Measurements from ENCODE around the gene PGAM2.

The PGAM2 gene

DNA sequence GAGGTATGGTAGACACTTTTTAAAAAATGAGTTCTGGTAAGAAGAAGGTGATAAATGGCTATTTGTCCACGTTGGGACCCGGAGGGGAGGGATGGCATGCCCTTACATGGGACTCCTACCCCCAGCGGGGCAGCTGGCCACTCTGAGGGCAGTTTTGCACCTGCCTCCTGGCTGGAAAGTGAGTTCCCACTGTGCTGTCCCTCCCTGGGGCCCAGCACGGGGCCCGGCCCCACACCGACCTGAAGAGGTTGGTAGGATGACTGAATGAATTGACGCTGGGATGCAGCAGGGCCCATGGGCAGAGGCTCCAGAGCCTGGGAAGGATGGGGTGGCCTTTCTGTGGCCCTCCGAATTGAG lies 38.2 kb upstream of the PGAM2 start:
- DNase-seq: no peak

GRCh38 chr7:44102846-44103565 lies 37.6 kb upstream of the PGAM2 start:
- no peak for DNase-seq

GRCh38 chr7:44101966-44102845 lies 36.8 kb upstream of the PGAM2 start:
- DNase-seq: no peak

DNA sequence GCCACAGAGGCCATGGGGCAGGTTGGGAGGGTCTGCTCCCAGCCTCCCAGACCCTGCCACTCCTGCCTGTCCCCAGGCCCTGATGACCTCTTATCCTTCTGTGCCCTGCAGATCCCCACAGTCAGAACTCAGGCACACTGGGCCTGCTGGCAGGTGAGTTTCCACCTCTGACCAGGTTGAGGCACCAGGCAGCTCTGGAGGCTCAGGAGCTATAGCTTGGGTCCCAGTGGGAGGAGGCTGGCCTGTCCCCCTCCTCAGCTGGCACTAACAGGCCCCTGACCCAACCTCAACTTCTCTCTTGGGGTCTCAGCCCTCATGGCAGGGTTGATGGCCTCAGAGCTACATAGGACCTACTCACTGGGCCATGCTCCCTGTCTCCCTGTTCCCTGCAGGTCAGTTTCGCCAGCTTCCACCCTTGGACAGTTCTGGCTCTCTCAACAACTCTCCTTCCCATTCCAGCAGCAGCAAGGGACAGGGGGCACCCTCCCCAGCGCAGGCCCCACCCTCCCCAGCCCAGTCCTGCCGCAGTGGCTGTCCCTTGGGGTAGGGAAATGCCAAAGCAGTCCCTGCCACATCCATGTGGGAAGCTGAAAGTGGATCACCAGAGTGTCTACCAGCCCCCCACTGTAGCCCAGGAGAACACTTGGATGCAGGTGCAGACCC lies 36.1 kb upstream of the PGAM2 start:
- DNase-seq: no peak

DNA sequence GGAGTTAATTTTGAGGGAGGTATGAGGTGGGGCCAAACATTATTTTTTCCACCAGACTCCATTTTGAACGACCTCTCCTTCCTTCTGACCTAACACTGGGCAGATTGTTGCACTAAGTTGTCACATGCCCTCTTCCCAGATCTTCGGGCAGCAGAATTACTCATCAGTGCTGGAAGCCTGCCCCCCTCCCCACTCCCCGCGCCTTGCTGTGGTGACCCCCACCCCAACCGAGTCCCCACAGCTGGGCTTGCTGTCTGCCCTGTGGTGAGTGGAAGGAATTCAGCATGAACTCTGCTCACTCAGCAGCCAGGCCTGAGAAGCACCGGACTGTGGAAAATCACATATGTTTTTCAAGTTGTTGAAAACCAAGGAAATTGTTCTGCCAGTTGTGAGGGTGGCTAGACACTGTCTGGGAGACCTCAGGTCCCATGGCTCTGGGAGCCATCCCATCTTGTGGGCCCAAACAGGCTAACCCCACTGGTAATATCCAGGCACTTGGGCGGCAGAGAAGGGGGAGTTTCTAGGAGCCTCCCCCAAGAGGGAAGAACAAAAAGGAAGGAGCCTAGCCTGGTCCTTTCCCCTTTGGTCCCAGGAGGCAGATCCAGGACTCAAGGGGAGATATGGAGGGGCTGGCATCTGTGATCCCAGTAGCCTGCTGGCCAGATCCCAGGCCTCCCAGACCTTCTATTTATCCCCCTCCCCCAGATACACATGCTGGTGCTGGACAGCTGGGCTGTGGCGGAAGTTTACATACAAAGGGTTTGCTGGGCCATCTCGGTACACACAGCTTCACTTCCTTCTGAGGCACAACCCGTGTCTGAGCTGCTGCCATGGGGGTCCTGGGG lies 35.3 kb upstream of the PGAM2 start:
- no peak for DNase-seq

GRCh38 chr7:44099669-44100068 lies 34.3 kb upstream of the PGAM2 start:
- no peak for DNase-seq

DNA sequence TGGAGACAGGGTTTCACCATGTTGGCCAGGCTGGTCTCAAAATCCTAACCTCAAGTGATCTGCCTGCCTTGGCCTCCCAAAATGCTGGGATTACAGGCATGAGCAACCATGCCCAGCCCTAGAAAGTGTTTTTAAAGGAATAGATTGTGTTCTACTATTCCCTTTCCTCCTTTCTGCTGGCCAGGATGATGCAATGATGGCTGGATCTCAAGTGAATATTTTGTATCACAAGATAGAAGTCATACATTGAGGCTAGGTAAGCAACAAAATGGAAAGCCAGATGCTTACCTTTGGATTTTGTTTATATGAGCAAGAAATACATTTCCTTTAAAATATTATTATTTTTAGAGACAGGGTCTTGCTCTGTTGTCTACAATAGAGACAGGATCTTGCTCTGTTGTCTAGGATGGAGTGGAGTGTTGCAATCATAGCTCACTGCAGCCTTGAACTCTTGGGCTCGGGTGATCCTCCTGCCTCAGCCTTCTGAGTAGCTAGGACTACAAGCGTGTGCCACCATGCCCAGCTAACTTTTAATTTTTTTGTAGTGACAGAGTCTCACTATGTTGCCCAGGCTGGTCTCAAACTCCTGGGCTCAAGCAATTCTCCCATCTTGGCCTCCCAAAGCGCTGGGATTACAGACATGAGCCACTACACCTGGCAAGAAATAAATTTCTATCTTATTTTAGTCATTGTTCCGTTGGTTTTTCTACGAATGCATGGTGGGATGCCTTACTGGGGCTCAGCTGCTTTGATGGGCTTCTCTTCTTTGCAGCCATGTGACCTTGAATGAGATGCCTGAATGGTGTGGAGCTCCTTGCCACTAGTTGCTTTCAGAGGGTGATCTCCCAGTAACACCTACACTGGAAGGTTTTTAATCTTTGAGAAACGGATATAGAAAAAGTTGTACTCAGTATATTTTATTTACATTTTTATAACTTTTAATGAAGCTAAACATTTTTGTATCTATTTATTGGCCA lies 33.0 kb upstream of the PGAM2 start:
- DNase-seq: no peak

GRCh38 chr7:44097064-44097932 lies 31.9 kb upstream of the PGAM2 start:
- DNase-seq: no peak

DNA sequence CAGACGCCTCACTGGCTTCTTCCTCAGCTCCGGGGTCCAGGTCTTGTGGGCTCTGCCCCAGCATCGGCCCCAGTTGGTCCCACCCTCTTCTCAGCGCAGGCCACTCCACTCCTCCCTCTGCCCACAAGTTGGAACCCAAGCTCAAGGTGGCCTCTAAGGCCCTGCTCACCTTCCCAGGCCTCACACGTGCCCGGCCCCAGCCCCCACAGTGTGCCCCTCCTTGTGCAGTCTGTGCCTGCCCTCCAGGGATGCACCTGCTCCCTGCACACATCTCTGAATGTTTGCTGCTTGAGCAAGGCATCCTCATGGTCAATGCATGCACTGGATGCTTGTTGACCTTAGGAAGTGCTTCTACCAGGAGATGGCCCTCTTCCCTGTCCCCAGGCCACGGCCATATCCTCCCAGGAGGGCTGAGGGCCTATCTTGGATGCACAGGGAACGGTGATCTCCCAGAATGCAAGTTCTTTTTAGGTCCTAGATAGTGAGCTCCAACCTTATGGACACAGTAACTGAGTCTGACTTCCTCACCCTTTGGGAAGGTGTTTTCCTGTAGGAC lies 31.0 kb upstream of the PGAM2 start:
- no peak for DNase-seq

DNA sequence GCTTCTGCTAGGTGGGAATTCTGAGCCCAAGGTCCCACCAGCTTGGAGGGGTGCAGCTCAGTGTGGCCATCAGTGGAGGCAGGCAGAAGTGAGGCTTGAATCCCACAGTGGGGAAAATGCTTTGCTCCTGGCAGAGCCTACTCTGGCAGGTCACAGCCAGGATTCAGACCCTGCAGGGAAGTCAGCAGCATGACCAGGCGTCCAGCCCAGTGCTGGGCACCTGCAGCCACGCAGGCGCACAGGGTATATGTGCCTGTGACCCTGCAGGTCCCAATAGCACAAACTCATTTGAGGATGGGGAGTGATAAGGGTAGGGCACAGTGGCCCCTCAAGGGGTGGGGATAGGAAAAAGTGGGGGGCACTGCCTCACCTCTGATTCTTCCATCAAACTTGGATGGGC lies 30.4 kb upstream of the PGAM2 start:
- no peak for DNase-seq

DNA sequence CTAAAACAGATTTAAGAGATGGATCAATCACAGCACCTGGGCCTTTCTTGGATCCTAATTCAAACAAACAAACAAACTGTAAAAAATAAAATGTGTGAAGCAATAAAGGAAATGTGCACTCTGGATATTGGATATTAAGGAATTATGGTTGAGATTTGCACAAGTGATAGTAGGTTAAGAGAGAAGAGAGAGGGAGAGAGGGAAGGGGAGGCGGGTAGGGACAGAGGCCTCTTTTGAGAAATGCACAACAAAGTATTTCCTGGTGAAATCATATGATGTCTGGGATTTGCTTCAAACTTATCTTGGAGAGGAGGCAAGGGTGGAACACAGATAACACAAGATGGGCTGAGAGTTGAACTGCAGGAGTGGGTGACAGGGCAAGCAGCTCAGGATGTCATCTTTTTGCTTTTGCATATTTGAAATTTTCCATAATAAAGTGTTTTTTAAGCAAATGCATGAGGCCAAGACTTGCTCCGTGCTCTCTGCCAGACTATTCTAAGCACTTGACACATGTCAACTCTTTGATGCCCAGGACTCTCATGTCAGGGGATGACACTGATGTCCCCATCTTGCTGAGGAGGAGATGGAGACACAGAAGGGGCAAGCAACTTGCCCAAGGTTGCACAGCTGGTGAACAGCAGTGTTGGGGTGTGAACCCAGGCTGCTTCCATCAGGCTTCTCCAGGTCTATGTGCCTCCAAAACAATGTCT lies 29.7 kb upstream of the PGAM2 start:
- no peak for DNase-seq

- no peak for DNase-seq
Measured at GRCh38 chr7:44094365-44094764, 29.0 kb upstream of the PGAM2 start.

DNA sequence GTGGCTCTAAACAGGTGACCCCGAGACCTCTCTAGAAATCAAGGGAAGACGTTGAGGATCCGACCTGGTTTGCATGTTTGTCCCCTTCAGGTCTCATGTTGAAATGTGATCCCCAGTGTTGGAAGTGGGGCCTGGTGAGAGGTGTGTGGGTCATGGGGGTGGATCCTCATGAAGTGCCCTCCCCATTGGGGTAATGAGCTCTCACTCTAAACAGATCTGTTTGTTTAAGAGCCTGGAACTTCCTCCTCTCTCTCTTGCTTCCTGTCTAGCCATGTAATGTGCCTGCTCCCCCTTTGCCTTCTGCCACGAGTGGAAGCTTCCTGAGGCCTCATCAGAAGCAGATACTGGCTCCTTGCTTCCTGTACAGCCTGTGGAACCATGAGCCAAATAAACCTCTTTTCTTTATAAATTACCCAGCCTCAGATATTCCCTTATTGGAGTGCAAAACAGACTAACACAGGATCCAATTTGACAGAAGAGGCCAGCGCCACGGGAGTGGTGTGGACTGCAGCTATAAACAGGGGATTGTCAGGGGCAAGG lies 27.8 kb upstream of the PGAM2 start:
- DNase-seq: no peak

GRCh38 chr7:44087911-44088838 lies 22.8 kb upstream of the PGAM2 start:
- no peak for DNase-seq

DNA sequence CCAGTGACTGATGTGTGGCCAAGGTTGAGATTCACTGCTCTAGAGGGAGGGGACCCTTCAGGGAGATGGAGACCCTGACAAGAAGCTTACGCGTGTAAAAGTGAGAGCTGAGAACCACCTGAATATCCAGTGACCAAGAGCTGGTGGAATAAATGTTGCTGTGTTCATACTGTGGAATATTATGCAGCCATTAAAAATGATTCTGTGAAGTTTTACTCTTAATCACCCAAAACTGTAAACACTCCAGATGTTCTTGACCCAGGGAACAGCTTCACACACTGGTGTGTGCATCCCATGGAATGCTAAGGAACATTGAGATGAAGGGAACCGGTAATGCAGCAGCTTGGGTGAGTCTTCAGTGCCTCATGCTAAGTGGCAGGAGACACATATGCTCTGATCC lies 21.3 kb upstream of the PGAM2 start:
- no peak for DNase-seq

GRCh38 chr7:44085546-44085945 lies 20.2 kb upstream of the PGAM2 start:
- no peak for DNase-seq

DNA sequence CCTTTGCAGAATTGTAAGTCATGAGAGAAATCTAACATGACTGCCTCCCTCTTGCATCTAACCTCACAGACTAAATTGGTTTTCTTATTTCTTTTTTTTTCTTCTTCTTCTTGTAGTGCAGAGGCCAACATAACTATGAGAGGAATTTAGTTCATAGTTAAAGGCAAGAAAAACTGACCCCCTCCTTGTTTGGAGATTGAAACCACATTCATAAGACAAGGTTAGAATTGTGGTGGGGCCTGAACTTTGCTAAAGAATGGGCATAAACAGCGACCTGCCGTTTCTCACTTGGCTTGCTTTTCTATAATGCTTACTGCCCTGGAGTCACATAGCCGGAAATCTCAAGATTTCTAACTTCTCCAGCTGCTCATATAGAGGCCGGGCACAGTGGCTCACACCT lies 19.3 kb upstream of the PGAM2 start:
- no peak for DNase-seq

DNA sequence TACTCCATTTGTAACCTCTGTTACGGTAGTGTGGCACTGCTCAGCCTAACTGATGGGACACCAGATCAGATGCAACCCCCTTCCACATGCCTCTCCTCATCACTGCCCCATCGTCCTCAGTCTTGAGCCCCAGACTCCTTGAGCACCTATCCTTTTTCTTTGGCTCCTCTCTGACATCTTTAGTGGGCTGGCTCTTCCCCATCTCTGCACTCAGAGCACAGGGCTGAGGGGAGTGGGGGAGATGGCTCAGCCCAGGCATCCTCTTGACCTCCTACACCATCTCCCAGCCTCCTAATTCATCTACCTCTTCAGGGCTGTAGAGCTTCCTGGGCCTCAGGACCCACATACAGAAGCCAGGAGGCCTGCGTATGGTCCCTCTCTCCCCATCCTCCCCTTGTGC lies 18.4 kb upstream of the PGAM2 start:
- no peak for DNase-seq
